Upper lobe of right lung (tissue), 1 donor: ENCODE data around the gene CPEB2. TPM values are rescaled to one million over a fixed set of nuclear protein-coding genes. Genes with fewer than 3 reads are reported as not detected.

Experiments used
- ATAC-seq: fragments of 200-7000 bp; cut with Tn5 transposase; one replicate; pipeline ENCODE4 v1.9.1; 2020; ENCODE audit warnings: mild to moderate bottlenecking, moderate library complexity
- DNase-seq: peaks from one replicate; pipeline ENCODE4 v3.0.0-alpha.2; 2020
- H3K27ac ChIP-seq: fragments of 200-600 bp; one replicate; pipeline ENCODE4 v1.8.0; 2022
- H3K27me3 ChIP-seq: fragments of 200-600 bp; one replicate; pipeline ENCODE4 v1.8.0; 2022; ENCODE audit warnings: mild to moderate bottlenecking
- H3K36me3 ChIP-seq: fragments of 200-600 bp; one replicate; pipeline ENCODE4 v1.8.0; 2022
- H3K4me1 ChIP-seq: fragments of 200-600 bp; one replicate; pipeline ENCODE4 v1.8.0; 2022
- H3K4me3 ChIP-seq: fragments of 200-600 bp; one replicate; pipeline ENCODE4 v1.8.0; 2022; ENCODE audit warnings: mild to moderate bottlenecking
- H3K9me3 ChIP-seq: fragments of 200-600 bp; one replicate; pipeline ENCODE4 v1.8.0; 2022
- CTCF ChIP-seq: fragments of 200-600 bp; IDR thresholded peaks from one replicate; pipeline ENCODE4 v1.8.0; 2022; ENCODE audit warnings: antibody characterized with exemption
- intact Hi-C: fragments of 100-400 bp; cut with DNase I; formaldehyde crosslinking; loops from one replicate; pipeline ENCODE4 v1.11.0; 2022
- total RNA-seq: library from RNA; stranded (reverse); fragmentation: NEBNext Ultra II Directional; extraction: Animal tissue kit (Norgen Biotek cat#: 25700); gene quantifications from one replicate; pipeline ENCODE4 v1.2.1, GENCODE V29; 2021
- donor health status: DM: no; HTN: yes; CAD: no; lungs with severe emphysema.

The CPEB2 gene
- total RNA-seq, 1 donor from 2014 or later = 25.6 TPM

- no peak for TF ChIP-seq CTCF
- peak; percentile 94 for DNase-seq
- Histone ChIP-seq H3K36me3 (peaks cover 24% of the 10 kb centered on the region), H3K27ac (peak overlapping the region; percentile 100), H3K9me3 (no peaks in the 10 kb centered on the region), H3K4me1 (peaks cover 34% of the 10 kb centered on the region), H3K4me3 (peak overlapping the region; percentile 95), H3K27me3 (no peaks in the 10 kb centered on the region)
- peak; percentile 55 for ATAC-seq
- intact Hi-C loops = no loop called here
These were observed 2.5 kb downstream of the CPEB2 start for GRCh38 chr4:15004739-15005301.

GRCh38 chr4:15005474-15006115 is 3.3 kb downstream of the CPEB2 start:
- peaks cover 32% of the 10 kb centered on the region for H3K36me3 ChIP-seq
- no peak for DNase-seq
- intact Hi-C loops = no loop called here
- no peaks in the 10 kb centered on the region for H3K9me3 ChIP-seq
- H3K4me3 ChIP-seq = peak overlapping the region; percentile 95
- ATAC-seq = no peak
- peaks cover 34% of the 10 kb centered on the region for H3K4me1 ChIP-seq
- TF ChIP-seq CTCF = no peak
- peak overlapping the region; percentile 100 for H3K27ac ChIP-seq
- no peaks in the 10 kb centered on the region for H3K27me3 ChIP-seq

- no peaks in the 10 kb centered on the region for H3K27me3 ChIP-seq
- ATAC-seq (no peak), DNase-seq (no peak)
- intact Hi-C loops = no loop called here
- no peaks in the 10 kb centered on the region for H3K9me3 ChIP-seq
- H3K4me3 ChIP-seq = peak overlapping the region; percentile 95
- peaks cover 34% of the 10 kb centered on the region for H3K4me1 ChIP-seq
- H3K36me3 ChIP-seq = peaks cover 36% of the 10 kb centered on the region
- no peak overlapping the region for H3K27ac ChIP-seq
- peak; percentile 48 for TF ChIP-seq CTCF
These were observed 4.2 kb downstream of the CPEB2 start for GRCh38 chr4:15006416-15007024.

GRCh38 chr4:15007201-15007600 is 4.9 kb downstream of the CPEB2 start:
- Histone ChIP-seq H3K9me3 (no peaks in the 10 kb centered on the region), H3K27ac (no peak overlapping the region), H3K27me3 (no peaks in the 10 kb centered on the region), H3K36me3 (peaks cover 36% of the 10 kb centered on the region), H3K4me3 (no peak overlapping the region), H3K4me1 (peaks cover 37% of the 10 kb centered on the region)
- DNase-seq = no peak
- TF ChIP-seq CTCF = no peak
- ATAC-seq = no peak
- intact Hi-C loops = no loop called here

GRCh38 chr4:15010038-15010585 is 7.8 kb downstream of the CPEB2 start:
- peaks cover 48% of the 10 kb centered on the region for H3K4me1 ChIP-seq
- peaks cover 44% of the 10 kb centered on the region for H3K36me3 ChIP-seq
- intact Hi-C loops = no loop called here
- no peaks in the 10 kb centered on the region for H3K9me3 ChIP-seq
- TF ChIP-seq CTCF = no peak
- H3K27me3 ChIP-seq = no peaks in the 10 kb centered on the region
- DNase-seq = no peak
- H3K27ac ChIP-seq = no peak overlapping the region
- no peak overlapping the region for H3K4me3 ChIP-seq
- no peak for ATAC-seq
